ENCODE measurements around the gene XPR1.

Gene XPR1

DNA sequence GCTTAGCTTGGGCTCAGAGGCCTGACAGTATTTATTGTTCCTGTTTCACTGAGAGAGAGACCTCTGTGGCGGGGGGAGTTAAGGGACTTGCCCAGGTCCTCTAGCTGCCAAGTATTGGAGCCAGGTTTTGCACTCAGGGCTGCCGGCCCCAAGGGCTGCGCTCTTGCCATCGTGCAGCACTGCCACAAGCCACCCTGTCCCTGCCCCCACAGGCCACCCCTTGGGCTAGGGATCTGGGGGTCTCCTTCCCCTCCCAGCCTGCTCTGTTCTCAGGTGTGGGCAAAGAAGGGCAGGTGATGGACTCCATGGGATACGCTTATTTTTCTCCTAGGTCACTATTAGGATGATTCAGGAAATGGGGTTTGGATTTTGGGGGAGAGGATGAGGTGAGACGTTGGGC is 289.6 kb downstream of the XPR1 start:
- no peak for DNase-seq

DNA sequence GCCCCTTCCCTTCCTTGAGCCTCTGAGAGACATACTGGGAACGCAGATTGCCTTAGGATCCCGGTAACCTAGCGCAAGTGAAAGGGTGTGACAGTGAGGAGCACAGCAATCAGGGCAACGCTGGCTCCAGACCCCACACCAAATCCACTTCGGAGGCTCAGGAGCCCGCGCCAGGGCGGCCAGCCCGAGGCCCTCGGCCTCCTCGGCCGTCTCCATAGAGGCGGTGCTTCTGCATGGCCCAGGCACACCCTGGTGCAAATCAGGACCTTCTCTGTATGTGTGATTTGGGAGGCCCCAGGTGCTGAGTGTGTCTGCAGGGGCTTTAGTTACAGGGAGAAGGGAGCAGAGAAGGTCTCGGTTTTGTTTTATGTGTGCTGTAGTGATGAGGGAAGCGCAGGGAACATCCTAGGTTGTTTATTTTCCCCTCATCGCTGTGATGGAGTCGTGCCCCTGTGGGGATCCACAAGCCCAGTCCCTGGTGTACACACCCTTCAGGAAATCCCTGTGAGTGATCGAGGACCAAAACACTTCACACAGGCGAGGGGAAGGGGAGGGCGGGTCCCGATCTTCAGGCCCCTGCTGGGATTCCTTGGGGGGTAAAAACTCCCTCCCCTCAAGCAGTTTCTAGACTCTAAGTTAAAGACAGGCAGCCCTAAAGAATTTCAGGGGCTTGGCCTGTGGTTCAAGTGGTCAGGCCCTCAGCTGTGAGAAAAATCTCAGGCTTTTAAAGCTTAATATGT is 290.2 kb downstream of the XPR1 start:
- no peak for DNase-seq

DNA sequence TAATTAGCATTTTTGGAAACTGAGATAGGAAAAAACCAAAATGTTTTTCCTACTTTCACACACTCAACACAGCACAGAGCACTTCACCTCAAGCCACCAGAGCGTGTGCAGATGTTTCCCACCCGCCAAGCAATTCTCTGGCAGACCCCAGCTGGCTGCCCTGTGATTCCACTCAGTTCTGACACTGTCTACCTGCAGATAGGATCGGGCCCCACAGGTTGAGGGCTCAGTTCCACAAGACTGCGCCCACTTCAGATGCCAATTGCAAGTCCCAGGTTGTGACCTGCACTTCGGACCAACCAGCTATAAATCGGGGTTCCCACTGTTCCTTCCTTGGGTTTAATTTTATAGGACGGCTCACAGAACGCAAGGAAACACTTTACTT is 290.8 kb downstream of the XPR1 start:
- no peak for DNase-seq

DNA sequence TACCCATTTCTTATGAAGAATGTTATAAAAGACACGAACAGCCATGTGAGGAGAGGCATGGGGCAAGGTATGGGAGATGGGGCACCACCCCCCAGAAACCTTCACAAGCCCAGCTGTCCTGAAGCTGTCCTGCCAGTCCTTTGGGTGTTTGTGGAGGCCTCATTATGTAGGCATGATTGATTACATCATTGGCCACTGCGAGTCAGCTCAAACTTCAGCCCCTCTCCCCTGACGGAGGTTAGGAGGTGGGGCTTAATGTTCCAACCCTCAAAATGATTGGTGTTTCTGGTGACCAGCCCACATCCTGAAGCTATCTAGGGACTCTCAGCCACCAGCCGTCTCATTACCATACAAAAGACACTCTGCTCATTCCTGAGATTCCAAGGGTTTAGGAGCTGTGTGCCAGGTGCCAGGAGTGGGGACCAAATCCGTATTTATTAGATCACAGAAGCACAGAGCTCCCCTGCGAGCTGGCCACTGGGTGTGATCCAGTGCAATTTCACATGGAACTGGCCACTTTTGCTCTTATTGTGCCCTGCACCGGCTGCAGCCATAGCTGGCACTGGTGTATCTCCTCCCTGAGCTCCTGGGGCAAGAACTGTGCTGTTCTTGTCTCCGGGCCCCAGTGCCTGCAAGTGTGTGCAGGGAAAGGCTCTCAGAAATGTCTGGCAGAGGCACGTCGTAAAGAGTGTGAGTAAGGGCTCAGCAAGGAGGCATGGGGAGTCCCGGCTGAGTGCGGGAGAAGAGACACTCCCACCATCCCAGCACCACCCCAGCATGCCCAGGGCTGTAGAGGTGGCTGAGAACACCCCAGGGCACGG is 291.4 kb downstream of the XPR1 start:
- no peak for DNase-seq

DNA sequence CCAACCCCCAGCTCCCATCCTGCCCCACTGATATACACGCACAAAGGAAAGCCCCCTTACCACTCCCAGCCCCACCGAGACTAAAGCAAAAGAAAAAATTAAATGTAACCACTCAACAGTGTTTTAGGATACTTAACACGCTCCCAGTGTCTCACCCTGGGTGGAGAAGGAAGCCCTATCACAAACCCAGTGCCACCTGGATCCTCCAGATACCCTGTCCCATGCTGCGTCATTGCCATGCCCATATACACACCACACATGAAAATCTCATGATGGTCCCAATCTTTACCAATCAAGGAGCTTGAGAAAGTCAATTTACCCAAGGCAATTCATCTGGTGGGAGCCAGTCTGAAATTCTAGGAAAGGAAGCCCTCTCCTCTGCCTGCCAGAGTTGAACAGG is 292.1 kb downstream of the XPR1 start:
- DNase-seq, result no peak

DNA sequence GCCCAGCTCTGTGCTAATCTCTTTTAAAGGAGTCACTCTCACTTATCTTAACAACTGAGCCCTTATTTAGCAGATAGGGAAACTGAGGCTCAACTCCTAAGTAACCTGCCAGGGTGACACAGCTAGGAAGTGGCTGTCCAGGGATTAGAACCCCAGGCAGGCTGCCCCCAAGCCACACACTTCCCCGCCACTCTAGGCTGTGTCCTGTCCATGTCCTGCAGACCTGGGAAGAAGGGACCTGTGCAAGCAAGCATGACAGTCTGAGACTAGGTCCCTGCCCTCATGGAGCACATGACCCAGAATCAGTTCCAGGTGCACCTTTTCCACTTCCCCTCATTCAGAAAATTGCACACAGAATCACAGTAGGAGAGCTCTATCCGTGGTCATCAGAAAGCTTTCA is 293.1 kb downstream of the XPR1 start:
- no peak for DNase-seq

DNA sequence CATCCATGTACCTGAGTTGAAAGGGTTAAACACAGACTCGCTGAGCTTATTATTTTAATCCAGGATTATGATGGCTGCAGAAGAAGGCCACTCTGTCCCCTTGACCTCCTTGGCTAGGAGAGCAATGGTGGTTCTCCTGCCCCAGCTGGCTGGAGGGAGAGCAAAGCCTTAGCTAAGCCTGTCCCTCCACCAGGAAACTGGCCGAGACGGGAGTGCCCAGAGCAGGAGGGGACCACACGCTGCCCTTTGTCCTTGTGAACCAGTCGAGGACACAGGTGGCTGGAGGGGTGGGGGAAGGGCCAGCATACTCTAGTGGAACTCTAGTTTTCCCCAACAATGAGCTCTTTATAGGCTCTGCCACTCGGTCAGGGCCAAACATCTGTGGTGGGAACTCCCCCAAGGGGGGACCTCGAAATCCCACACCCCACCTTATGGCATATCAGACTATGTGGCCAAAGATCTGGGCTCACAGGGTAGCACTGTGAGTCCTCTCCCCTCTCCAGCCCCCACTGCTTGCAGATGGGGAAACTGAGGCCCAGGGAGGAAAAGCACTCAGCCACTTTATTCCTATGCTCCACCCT is 293.7 kb downstream of the XPR1 start:
- DNase-seq, result no peak

DNA sequence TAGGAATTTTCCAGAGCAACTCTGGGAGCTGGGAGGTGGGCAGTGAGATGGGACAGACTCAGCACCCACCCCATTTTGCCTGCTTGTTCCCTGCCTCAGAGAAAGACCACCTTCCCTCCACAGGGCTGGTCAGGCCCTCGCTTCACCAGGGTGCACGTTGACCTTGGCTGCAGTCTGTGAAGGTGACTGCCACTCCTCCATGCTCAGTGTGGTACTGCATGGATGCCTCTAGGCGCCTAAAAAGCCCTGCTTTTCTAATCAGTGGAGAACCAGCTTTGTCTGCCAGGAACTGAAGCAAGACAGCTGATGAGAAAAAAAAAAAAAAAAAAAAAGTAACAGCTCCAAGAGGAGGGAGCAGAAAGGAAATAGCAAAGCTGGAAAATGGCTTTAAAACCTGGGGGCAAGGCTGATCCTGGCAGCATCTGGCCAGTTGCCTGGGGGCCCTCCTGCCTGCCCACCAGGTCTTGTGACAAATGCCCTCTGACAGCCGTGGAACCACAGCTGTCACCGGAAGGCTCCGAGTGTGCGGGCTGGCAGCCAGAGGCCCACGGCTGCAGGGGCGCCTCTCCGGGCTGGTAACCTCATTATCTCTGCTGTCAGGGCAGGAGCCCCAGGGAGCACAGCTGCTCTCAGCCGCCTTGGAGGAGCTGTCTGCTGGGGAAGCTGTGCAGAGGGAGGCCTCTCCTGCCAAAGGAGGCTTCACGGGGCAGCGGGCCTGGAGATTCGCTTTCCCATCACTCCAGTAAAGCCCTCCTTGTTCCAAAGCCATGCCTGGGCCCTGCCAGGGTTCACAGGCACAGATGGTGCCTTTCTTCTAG is 294.6 kb downstream of the XPR1 start:
- no peak for DNase-seq

DNA sequence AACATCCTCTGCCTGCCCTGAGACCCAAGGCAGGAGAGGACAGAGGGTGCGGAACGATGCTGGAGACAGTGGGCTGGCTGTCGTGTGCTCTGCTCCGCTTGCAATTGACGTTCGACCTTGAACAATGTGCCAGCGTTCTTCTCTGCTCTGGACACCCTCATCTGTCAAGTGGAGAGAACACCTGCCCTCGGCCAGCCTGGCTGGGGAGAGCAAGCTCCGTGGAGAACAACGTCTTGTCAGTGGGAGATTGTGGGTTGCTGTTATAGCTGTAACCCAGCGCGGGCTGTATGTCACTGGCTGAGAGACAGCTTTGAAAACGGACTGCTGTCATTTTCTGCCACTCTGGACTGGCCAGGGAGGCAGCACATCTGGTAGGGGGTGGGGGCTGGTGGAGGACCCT is 295.5 kb downstream of the XPR1 start:
- no peak for DNase-seq

DNA sequence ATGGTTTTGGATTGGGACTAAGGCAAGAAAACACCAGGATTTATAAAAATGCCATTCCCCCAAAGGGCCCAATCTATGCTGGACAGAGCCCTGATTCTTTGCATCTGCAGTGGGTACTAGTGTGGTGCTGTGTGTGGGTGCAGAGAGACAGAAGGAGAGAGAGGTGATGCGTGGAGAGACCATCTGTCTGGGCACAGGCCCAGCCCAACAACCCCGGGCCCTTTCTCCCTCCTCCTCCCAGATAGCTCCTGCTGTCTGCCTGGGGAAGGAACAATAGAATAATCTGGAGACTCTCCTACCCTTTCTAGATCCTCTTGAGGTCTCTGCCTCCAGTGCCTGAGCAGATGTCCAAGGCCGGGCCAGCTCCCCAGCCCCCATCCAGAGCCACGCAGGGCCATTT is 296.0 kb downstream of the XPR1 start:
- no peak for DNase-seq

DNA sequence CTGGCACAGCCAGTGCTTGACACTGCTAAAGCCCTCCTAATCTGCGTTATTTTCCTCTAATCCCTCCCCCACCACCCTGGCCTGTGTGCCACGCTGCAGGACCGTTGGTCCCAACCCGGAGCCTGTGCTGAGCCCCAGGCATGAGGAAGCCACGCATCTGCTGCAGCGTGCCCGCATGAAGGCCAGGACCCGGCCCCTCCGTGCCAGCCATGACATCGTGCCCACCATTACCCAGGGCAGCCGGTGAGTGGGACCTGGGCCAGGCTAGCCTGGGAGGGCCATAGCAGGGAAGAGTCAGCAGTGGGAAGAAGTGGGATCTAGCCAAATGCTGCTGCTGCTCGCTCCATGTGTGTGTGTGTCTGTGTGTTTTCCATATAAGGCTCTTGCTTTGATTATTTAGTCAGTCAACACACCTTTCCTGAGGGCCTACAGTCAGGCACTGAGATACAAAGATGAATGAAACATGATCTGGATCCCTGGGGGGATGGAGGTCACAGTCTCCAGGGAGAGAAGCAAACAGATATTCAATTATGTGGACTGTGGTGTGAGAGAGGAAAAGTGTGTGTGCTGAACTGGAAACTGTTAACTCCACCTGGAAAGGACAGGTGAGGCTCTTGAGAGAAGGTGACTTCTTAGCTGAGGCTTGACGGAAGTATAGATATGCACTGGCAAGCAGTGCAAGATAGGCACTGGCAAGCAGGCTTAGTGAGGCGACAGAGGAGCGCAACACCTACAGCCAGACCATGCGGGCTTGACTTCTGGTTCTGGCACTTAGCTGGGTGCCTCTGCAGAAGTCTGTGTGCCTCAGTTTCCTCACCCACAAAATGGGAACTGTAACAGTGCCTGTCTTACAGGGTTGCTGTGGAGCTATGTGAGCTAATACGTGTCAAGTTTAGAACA is 296.8 kb downstream of the XPR1 start:
- no peak for DNase-seq

DNA sequence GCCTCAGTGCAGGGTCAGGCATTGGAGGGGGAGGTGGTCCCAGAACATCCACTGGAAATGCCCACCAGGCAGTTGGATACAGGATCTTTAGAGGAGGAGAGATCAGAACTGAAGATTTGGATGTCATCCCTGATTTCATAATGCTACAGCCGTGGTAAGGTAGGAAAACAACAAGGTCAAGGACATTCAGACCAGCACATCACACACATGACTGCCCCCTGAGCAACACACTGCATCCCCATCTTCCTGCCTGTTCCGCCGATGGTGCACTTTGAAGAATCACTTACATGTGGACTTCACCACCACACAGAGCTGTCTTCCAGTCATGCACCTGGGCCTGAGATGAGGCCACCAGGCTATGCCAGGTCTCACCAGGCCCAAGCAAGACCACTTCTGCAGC is 297.6 kb downstream of the XPR1 start:
- no peak for DNase-seq

DNA sequence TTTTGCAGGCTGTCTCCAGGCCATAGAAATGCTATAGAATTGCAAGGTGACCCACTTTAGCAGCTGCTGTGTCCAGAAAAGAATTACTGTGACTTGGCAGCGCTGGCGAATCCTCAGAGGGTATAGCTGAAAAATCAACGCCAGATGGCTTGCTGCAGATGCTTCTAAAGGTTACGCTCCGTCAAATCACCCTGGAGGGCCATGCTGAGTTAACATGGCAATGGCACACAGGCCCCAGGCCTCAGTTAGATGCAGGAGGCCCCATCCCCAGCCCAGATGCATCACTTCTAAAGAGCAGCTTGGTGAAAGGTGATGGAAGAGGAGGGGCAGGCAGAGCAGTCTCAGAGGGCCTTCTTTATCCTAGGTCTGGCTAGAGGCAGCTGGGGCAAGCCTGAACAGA is 298.9 kb downstream of the XPR1 start:
- DNase-seq, result no peak

DNA sequence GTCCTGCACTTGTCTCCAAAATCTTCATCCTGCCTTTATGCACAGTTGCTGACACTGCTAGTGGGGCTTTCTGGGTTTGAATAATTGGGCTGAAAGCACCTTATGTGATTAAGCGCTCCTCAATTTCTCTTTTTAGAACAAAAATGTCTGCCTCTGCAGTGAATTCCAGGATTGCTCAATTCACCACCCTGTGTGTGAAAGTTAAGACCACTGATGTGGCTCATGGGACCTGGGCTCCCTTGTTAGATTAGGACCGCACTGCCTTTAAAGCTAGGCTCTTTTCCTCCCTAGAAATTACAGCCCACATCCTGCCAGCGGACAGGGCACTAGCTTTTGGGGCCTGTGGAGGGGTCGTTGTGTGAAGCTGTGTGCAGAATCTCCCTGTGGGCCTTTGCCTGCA is 299.7 kb downstream of the XPR1 start:
- no peak for DNase-seq

DNA sequence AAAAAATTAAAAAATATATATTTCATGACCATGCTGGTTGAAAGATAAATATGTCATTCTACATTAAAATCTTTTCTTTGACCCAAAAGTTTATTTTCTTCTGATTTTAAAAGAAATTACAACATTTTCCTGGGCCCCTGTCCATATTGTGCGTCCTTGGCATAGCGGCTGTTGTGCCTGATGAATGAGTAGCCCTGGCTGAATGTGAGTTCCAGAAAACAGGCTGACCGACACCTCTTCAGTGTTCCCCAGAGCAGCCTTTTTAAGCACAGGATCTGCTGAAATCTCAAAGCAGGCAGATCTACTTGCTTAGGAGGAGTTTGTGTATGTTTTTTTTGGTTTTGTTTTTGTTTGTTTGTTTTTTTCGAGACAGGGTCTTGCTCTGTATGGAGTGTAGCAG is 300.6 kb downstream of the XPR1 start:
- DNase-seq, result no peak

DNA sequence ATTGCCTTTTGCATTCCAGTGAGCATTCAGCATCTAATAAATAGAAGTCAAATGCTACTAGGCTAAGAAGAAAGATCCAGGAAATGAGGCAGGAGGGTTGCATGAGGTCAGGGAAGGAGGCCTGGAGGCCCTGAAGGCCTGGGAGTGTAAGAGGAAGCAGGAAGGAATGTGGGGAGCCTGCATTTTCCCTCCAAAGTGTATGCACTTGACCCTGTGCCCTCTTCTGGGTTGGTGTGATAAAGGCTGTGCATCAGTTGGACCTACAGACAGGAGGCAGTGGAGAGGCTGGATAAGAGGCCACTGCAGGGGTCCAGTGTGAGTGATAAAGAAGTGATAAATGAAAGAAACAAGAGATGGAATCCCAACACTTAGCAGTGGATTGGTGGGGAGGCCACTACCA is 301.3 kb downstream of the XPR1 start:
- DNase-seq, result no peak

DNA sequence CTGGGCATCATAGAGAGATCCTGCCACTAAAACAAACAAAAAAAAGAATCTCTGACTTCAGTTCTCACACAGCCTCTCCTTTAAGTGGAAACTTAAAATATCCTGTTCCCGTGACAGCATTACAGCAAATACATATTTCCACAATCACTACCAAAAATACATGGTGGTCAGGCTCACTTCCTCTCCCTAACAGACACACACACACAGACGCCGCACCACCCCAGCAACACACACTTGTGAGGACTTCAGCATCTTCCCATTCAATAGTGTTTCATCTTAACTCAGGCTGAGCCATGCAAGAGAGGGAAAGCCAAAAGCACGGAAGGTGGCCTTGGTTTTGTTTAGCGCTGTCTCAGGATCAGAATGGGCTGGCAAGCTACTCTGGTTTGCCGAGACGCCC is 302.7 kb downstream of the XPR1 start:
- DNase-seq, result no peak

DNA sequence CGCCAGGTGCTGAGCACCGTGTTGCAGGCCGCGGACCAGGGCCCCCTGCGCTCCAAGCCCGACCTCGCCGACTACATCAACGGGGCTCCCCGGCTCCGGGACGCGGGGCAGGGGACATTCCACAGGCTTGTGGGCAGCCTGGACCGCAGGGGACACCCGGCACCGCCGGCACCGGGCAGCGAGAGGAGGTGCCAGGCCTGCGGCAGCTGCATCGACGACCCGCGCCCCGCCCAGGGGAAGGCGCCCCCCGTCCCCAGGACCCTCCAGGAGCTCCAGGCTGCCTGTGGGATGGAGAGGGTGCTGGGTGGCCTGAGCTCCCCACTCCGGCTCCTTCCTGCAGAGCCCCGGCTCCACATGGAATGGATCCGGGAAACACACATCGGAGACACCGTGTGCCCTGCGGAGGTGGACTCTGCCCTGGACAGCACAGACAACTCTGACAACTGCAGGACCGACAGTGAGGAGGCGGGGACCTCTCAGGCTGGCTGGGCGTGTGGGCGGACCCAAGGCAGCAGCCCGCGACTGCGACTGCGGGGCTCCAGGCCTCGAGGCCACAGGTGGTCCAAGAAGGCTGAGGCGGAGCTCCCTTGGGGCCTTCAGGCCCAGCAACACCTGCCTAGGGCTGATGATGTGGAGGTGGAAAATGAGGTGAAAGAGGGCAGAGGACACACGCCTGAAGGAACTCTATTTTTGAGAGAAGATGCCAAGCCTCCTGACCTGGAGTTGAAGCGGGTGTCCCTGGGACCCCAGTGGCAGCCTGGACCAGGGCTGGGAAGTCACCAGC is 303.7 kb downstream of the XPR1 start:
- no peak for DNase-seq

DNA sequence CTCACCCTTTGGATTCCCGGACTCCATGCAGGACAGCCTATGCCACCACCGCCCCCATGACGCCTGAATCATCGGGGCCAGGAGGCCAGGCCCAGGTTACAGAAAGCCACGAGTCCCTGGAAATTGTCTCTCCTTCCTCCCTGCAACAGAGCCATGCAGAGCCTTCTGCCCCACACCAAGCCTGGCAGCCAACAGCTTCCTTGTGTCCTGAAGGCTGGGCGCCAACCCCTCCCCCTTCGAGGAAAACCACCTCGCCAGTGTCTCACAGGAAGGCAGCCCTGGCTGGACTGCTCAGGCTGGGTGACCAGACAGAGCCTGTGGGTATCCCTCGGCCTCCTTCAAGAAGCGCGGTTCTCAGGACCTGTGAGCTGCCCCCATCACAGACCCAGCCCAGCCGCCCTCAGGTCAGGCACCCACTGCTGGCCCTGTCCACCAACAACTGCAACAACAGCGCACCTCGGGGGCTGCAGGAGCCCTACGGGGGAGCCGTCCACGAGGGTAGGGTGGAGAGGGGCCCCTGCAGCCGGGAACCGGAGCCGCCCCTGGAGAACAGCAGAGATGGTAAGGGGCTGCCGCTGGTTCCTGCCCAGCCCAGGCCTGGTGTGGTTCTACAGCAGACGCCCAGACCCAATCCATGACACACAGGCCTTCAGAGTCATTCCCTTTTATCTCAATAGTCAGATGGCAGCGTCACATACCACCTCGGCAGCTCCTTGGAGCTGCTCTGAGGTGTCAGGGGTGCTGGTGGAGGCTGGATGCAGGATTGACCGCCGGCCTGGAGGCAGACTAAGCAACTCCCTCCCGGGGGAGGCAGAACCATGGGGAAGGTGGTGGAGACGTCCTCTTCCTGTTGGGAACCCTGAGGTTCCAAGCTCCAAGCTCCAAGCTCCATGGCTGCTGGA is 304.5 kb downstream of the XPR1 start:
- DNase-seq, result no peak

DNA sequence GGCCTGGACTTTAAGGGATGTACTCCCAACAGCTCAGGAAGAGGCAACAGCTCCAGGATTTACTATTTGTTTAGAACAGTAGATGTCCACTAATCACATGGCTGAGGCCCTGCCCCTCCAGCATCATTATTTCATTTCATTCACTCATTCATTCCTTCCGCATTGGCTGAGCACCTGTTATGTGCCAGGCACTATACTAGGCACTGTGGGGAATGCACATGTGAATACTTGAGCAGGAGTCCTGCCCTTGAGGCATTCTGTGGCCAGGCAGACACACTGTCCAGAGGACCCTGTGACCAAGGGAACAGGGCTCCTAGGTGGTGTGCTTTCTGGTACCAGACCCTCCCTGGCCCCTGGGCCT is 305.2 kb downstream of the XPR1 start:
- DNase-seq, result no peak
